WERI-Rb-1 (cell line): ENCODE measurements around the gene LGALS16.
"Not testable (repeated sequence)": the region's sequence is repeated elsewhere in the genome, so short reads cannot be mapped to it uniquely, and the experiment has no call there.

Source experiments
- DNase-seq: peaks from one replicate; pipeline ENCODE4 v3.0.0-alpha.2; 2020
- H3K27ac ChIP-seq: fragments of 250-450 bp; sonication (Bioruptor Pico); 2 replicates; pipeline ENCODE4 v1.5.1; 2020; ENCODE audit warnings: mild to moderate bottlenecking, moderate library complexity
- H3K27me3 ChIP-seq: fragments of 250-450 bp; sonication (Bioruptor Pico); 2 replicates; pipeline ENCODE4 v1.5.1; 2021; ENCODE audit warnings: mild to moderate bottlenecking, low read depth, moderate library complexity; ENCODE audit not compliant: insufficient read depth, severe bottlenecking
- H3K36me3 ChIP-seq: fragments of 250-450 bp; sonication (Bioruptor Pico); 2 replicates; pipeline ENCODE4 v1.5.1; 2020; ENCODE audit warnings: mild to moderate bottlenecking, moderate library complexity
- H3K4me3 ChIP-seq: 2 replicates; pipeline ENCODE4 v1.5.1; 2011; ENCODE audit warnings: low read depth, mild to moderate bottlenecking, control low read depth, low read length
- H3K9me3 ChIP-seq: fragments of 250-450 bp; sonication (Bioruptor Pico); 2 replicates; pipeline ENCODE4 v1.5.1; 2021; ENCODE audit warnings: mild to moderate bottlenecking, moderate library complexity; ENCODE audit not compliant: severe bottlenecking
- CTCF ChIP-seq: IDR thresholded peaks from 2 replicates; pipeline ENCODE4 v1.5.1; 2011; ENCODE audit warnings: low read depth, mild to moderate bottlenecking, control low read depth, inconsistent platforms, low read length

Gene LGALS16

GRCh38 chr19:39671739-39672363, 16.1 kb downstream of the LGALS16 start:
- DNase-seq: peak; percentile 40
- Histone ChIP-seq H3K27ac (no peak overlapping the region), H3K36me3 (no peaks in the 10 kb centered on the region), H3K27me3 (peaks cover 51% of the 10 kb centered on the region), H3K9me3 (no peaks in the 10 kb centered on the region), H3K4me3 (no peak overlapping the region)
- TF ChIP-seq CTCF: peak; percentile 42; the same call in 1 of the 2 replicates

GRCh38 chr19:39672473-39672872, 16.8 kb downstream of the LGALS16 start:
- Histone ChIP-seq H3K27me3 (peaks cover 52% of the 10 kb centered on the region), H3K36me3 (no peaks in the 10 kb centered on the region), H3K27ac (no peak overlapping the region), H3K4me3 (no peak overlapping the region), H3K9me3 (no peaks in the 10 kb centered on the region)
- no peak for DNase-seq
- TF ChIP-seq CTCF: no peak

- not testable (repeated sequence) for H3K27ac ChIP-seq, H3K9me3 ChIP-seq, DNase-seq, H3K36me3 ChIP-seq, H3K4me3 ChIP-seq
- peaks cover 66% of the 10 kb centered on the region for H3K27me3 ChIP-seq
Measured at GRCh38 chr19:39673862-39674261, 18.1 kb downstream of the LGALS16 start.

- Histone ChIP-seq H3K9me3 (no peaks in the 10 kb centered on the region), H3K36me3 (no peaks in the 10 kb centered on the region), H3K4me3 (no peak overlapping the region), H3K27me3 (peaks cover 80% of the 10 kb centered on the region), H3K27ac (no peak overlapping the region)
- no peak for DNase-seq
- TF ChIP-seq CTCF: no peak
Measured at GRCh38 chr19:39676004-39676403, 20.3 kb downstream of the LGALS16 start.

GRCh38 chr19:39677961-39678889, 22.5 kb downstream of the LGALS16 start:
- H3K4me3 ChIP-seq: no peak overlapping the region
- H3K27ac ChIP-seq: no peak overlapping the region
- no peaks in the 10 kb centered on the region for H3K9me3 ChIP-seq
- H3K36me3 ChIP-seq: no peaks in the 10 kb centered on the region
- TF ChIP-seq CTCF: no peak
- no peak for DNase-seq
- peaks cover 87% of the 10 kb centered on the region for H3K27me3 ChIP-seq

GRCh38 chr19:39679056-39679790, 23.5 kb downstream of the LGALS16 start:
- H3K36me3 ChIP-seq: no peaks in the 10 kb centered on the region
- H3K27ac ChIP-seq: no peak overlapping the region
- TF ChIP-seq CTCF: no peak
- H3K9me3 ChIP-seq: no peaks in the 10 kb centered on the region
- no peak overlapping the region for H3K4me3 ChIP-seq
- DNase-seq: no peak
- peaks cover 92% of the 10 kb centered on the region for H3K27me3 ChIP-seq
